Caco-2 (cell line): ENCODE measurements around the gene ERF. TPM values are rescaled to one million over a fixed set of nuclear protein-coding genes. Genes with fewer than 3 reads are reported as not detected.
"Not testable (repeated sequence)": the region's sequence is repeated elsewhere in the genome, so short reads cannot be mapped to it uniquely, and the experiment has no call there.

Experiments
- BruUV-seq: library from RNA; stranded (reverse); fragments of 400-500 nt; replicated peaks from 2 replicates; lab custom pipeline; 2021; lab: Mats Ljungman, UMichigan
- CTCF ChIA-PET: fragments of 300-600 bp; sonication (Branson Sonifier 250); formaldehyde crosslinking; loops from one replicate; lab custom pipeline; 2022; ENCODE audit warnings: antibody characterized with exemption; lab: Charles Lee
- POLR2A ChIA-PET: fragments of 300-600 bp; sonication (Branson Sonifier 250); formaldehyde crosslinking; loops from one replicate; lab custom pipeline; 2022; ENCODE audit warnings: antibody characterized with exemption; lab: Charles Lee
- DNase-seq, 2 experiments: peaks; one replicate each; pipeline versions ENCODE4 v3.0.0 to v3.0.0-alpha.2; 2020 to 2022
- H3K27me3 ChIP-seq: replicated peaks from 2 replicates; pipeline ENCODE4 v1.6.0; 2011; ENCODE audit warnings: low read length; ENCODE audit not compliant: control insufficient read depth, insufficient read depth
- H3K36me3 ChIP-seq: 2 replicates; pipeline ENCODE4 v1.5.1; 2011; ENCODE audit warnings: low read length; ENCODE audit not compliant: control insufficient read depth, insufficient read depth
- H3K4me1 ChIP-seq: fragments of 250-450 bp; sonication (Bioruptor Pico); 2 replicates; pipeline ENCODE4 v1.5.1; 2020; ENCODE audit warnings: mild to moderate bottlenecking
- H3K4me3 ChIP-seq: 2 replicates; pipeline ENCODE4 v1.5.1; 2011; ENCODE audit warnings: low read depth, mild to moderate bottlenecking, control low read depth, low read length
- H3K9me3 ChIP-seq: fragments of 250-450 bp; sonication (Bioruptor Pico); 2 replicates; pipeline ENCODE4 v1.5.1; 2020; ENCODE audit warnings: mild to moderate bottlenecking, moderate library complexity
- H3K27ac Mint-ChIP-seq: one replicate; pipeline ENCODE4 v1.8.0; 2022; ENCODE audit warnings: mixed read lengths; ENCODE audit not compliant: unreplicated experiment
- H3K27me3 Mint-ChIP-seq: one replicate; pipeline ENCODE4 v1.8.0; 2022; ENCODE audit warnings: mixed read lengths; ENCODE audit not compliant: insufficient read depth, unreplicated experiment
- H3K36me3 Mint-ChIP-seq: one replicate; pipeline ENCODE4 v1.8.0; 2022; ENCODE audit warnings: mild to moderate bottlenecking, mixed read lengths; ENCODE audit not compliant: insufficient read depth, unreplicated experiment
- H3K4me1 Mint-ChIP-seq: one replicate; pipeline ENCODE4 v1.8.0; 2022; ENCODE audit warnings: low read depth, mixed read lengths; ENCODE audit not compliant: unreplicated experiment
- H3K4me3 Mint-ChIP-seq: one replicate; pipeline ENCODE4 v1.8.0; 2022; ENCODE audit warnings: mild to moderate bottlenecking, moderate library complexity, mixed read lengths; ENCODE audit not compliant: unreplicated experiment
- H3K9me3 Mint-ChIP-seq: one replicate; pipeline ENCODE4 v1.8.0; 2022; ENCODE audit warnings: mixed read lengths; ENCODE audit not compliant: unreplicated experiment
- intact Hi-C: fragments of 100-400 bp; cut with micrococcal nuclease; formaldehyde crosslinking; loops from one replicate; pipeline ENCODE4 v1.10.0; 2022; ENCODE audit not compliant: unreplicated experiment
- total RNA-seq: library from RNA; stranded (reverse); gene quantifications from 2 replicates; pipeline ENCODE4 v1.2.3, GENCODE V29; 2022
- TF ChIP-seq, protein P1 (sequence below), 2 experiments: fragments of 200-600 bp in 1 of 2; IDR thresholded peaks; 1 replicate in 1 of 2; 2 replicates in 1 of 2; pipeline versions ENCODE4 v1.5.1 to v1.8.0; 2011 to 2022; ENCODE audit warnings: antibody characterized with exemption in 1 of 2, control low read depth in 1 of 2, inconsistent platforms in 1 of 2, low read depth in 1 of 2, low read length in 1 of 2, mild to moderate bottlenecking in 1 of 2, moderate library complexity in 1 of 2; ENCODE audit not compliant: insufficient read depth in 1 of 2, severe bottlenecking in 1 of 2, unreplicated experiment in 1 of 2

The ERF gene
- total RNA-seq, 1 experiment from 2014 or later, result 149 TPM

DNA sequence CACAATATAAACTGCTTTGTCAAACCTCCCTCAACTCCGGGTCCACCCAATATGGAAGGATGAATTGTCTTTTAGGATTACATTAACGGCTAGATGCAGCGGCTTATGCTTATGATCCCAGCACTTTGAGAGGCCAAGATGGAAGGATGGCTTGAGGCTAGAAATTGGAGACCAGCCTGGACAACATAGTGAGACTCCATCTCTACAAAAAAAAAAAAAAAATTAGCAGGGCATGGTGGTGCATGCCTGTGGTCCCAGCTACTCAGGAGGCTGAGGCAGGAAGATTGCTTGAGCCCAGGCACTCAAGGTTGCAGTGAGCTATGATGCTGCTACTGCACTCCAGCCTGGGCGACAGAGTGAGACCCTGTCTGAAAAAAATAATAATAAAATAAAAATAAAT lies 11.2 kb upstream of the ERF start:
- CTCF ChIA-PET, DNase-seq, BruUV-seq, H3K4me1 ChIP-seq, H3K9me3 ChIP-seq, H3K27ac Mint-ChIP-seq, H3K4me1 Mint-ChIP-seq, H3K27me3 Mint-ChIP-seq, H3K36me3 ChIP-seq, H3K9me3 Mint-ChIP-seq, H3K36me3 Mint-ChIP-seq, H3K4me3 Mint-ChIP-seq, H3K27me3 ChIP-seq, H3K4me3 ChIP-seq, POLR2A ChIA-PET, intact Hi-C loops: not testable (repeated sequence)

DNA sequence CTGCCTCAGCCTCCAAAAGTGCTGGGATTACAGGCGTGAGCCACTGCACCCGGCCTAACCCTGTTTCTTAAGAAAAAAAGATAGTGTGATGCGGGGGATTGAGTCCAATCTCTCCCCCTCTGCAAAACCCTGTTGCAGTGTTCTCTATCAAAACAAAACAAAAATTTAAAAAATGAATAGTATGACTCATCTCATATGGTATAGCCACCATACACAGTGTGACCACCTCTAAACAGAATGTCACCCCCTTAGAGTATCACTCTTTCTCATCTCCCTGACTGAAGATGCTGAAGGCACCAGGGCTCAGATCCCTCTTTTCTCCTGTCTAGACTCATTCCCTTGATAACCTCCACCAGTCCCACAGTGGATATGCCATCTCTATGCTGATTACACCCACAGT lies 6.8 kb upstream of the ERF start:
- no peak for DNase-seq
- no peak overlapping the region for H3K27ac Mint-ChIP-seq
- peaks cover 1% of the 10 kb centered on the region for H3K4me1 Mint-ChIP-seq
- no peaks in the 10 kb centered on the region for H3K27me3 Mint-ChIP-seq
- Histone ChIP-seq H3K36me3 (no peaks in the 10 kb centered on the region), H3K4me3 (no peak overlapping the region), H3K9me3 (no peaks in the 10 kb centered on the region), H3K4me1 (no peaks in the 10 kb centered on the region), H3K27me3 (no peaks in the 10 kb centered on the region)
- ChIA-PET POLR2A (interaction anchor here (0.6 kb wide), 1 partner anchor 68 kb away, joined by 15 read pairs; no protein-coding TSS in a partner anchor), CTCF (no interaction called here)
- no peaks in the 10 kb centered on the region for H3K36me3 Mint-ChIP-seq
- BruUV-seq, result no TSS peak
- no peak overlapping the region for H3K4me3 Mint-ChIP-seq
- intact Hi-C loops, result no loop called here
- TF ChIP-seq, protein P1, sequence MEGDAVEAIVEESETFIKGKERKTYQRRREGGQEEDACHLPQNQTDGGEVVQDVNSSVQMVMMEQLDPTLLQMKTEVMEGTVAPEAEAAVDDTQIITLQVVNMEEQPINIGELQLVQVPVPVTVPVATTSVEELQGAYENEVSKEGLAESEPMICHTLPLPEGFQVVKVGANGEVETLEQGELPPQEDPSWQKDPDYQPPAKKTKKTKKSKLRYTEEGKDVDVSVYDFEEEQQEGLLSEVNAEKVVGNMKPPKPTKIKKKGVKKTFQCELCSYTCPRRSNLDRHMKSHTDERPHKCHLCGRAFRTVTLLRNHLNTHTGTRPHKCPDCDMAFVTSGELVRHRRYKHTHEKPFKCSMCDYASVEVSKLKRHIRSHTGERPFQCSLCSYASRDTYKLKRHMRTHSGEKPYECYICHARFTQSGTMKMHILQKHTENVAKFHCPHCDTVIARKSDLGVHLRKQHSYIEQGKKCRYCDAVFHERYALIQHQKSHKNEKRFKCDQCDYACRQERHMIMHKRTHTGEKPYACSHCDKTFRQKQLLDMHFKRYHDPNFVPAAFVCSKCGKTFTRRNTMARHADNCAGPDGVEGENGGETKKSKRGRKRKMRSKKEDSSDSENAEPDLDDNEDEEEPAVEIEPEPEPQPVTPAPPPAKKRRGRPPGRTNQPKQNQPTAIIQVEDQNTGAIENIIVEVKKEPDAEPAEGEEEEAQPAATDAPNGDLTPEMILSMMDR (IDR thresholded peaks at IDR 0.05; ENCODE audit: insufficient read depth in 1 of 2, low read depth in 1 of 2, low read length in 1 of 2, severe bottlenecking in 1 of 2, unreplicated experiment in 1 of 2), result no peak
- H3K9me3 Mint-ChIP-seq, result no peaks in the 10 kb centered on the region

DNA sequence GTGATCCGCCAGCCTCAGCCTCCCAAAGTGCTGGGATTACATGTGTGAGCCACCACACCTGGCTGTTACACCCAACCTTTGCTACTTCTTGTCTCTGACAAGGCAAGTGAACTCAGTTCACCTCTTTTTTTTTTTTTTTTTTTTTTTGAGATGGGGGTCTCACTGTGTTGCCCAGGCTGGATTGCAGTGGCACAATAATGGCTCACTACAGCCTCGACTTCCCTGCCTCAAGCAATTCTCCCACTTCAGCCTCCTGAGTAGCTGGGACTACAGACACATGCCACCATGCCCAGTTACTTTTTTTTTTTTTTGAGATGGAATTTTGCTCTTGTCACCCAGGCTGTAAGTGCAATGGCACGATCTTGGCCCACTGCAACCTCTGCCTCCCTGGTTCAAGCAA lies 2.9 kb upstream of the ERF start:
- DNase-seq, H3K27me3 Mint-ChIP-seq, H3K36me3 ChIP-seq, H3K4me3 ChIP-seq, H3K27me3 ChIP-seq, intact Hi-C loops, H3K9me3 ChIP-seq, BruUV-seq, H3K4me1 ChIP-seq, H3K4me1 Mint-ChIP-seq, H3K9me3 Mint-ChIP-seq, H3K4me3 Mint-ChIP-seq, H3K27ac Mint-ChIP-seq: not testable (repeated sequence)
- ChIA-PET CTCF (interaction anchor here (0.6 kb wide), 1 partner anchor 46 kb away, joined by 3 read pairs; no protein-coding TSS in a partner anchor), POLR2A (interaction anchor here (0.5 kb wide), 1 partner anchor 11 kb away, joined by 3 read pairs; the partner anchor contains the start of gene CIC)
- H3K36me3 Mint-ChIP-seq, result peaks cover 27% of the 10 kb centered on the region

DNA sequence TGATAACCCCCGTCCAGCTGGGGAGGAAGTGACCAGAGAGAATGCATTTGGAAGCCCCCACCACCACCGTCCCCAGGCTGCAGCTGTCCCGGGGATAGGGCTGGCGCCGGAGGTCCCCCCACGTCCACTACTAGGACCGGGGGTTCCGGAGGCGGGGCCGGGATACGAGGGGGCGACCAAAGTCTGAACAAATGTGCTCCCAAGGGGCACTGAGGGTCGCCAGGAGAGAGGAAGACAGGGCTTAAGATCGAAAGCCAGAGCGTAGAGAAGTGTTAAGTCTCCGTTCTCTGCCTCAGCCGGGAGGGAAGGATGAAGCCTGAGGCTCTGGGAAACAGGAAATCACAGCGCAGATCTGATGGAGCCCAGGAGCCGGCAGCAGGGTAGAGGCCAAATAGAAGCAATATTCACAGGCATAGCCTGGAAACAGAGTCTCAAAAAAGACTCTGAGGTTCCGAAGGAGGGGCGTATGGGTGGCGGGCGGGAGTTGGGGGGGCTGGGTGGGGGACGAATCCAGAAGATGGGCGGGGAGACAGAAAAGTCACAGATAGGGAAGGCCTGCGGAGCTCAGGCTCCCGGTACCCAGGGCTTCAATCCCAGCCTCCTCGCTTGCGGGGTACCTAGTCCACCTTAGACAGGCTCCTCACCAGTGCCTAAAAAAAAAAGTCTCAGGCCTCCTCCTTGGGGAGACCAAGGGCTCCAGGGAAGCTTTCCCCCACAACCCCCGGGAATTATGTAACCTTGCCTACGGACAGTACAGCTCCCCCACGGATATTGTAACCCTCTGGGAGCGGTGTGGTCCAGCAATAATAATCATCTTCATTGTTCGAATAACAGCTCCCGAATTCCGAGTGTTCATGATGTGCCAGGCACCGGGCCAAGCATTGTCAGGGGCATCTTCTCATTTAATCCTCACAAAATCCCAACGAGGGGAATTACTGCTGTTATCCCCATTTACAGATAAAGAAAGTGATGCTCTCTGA lies 1.1 kb upstream of the ERF start:
- Histone ChIP-seq H3K4me3 (peak overlapping the region; percentile 74), H3K36me3 (no peaks in the 10 kb centered on the region), H3K9me3 (no peaks in the 10 kb centered on the region), H3K4me1 (peaks cover 17% of the 10 kb centered on the region), H3K27me3 (no peaks in the 10 kb centered on the region)
- TF ChIP-seq, protein P1 (IDR thresholded peaks at IDR 0.05; ENCODE audit: insufficient read depth in 1 of 2, low read depth in 1 of 2, low read length in 1 of 2, severe bottlenecking in 1 of 2, unreplicated experiment in 1 of 2), result no peak
- intact Hi-C loops, result loop anchor here (1.0 kb wide), 3 partner anchors 12 to 36 kb away; partner anchors contain the start of gene ZNF526
- ChIA-PET CTCF (interaction anchor here (0.9 to 1.3 kb wide), 3 partner anchors 12 to 41 kb away, joined by 3 to 4 read pairs (median 3); no protein-coding TSS in a partner anchor), POLR2A (interaction anchor here (0.6 to 1.8 kb wide), 5 partner anchors 12 to 1565 kb away, joined by 3 to 8 read pairs (median 5); partner anchors contain the start of genes NUMBL and PAFAH1B3)
- H3K4me3 Mint-ChIP-seq, result peak overlapping the region; percentile 87
- DNase-seq, result peak in 1 of 2 experiments; percentile 59
- BruUV-seq, result TSS peak; percentile 62
- peaks cover 39% of the 10 kb centered on the region for H3K36me3 Mint-ChIP-seq
- peak overlapping the region; percentile 89 for H3K27ac Mint-ChIP-seq
- H3K4me1 Mint-ChIP-seq, result peaks cover 21% of the 10 kb centered on the region
- H3K9me3 Mint-ChIP-seq, result no peaks in the 10 kb centered on the region
- H3K27me3 Mint-ChIP-seq, result no peaks in the 10 kb centered on the region
